SJCRH30 (cell line): ENCODE data around the gene CACNA1C. TPM values are rescaled to one million over a fixed set of nuclear protein-coding genes. Genes with fewer than 3 reads are reported as not detected.

Experiments
- DNase-seq, 2 experiments: peaks; one replicate each; pipeline ENCODE4 v3.0.0-alpha.2; 2015 to 2020
- H3K27ac ChIP-seq: fragments of 250-450 bp; sonication (Bioruptor Pico); 2 replicates; pipeline ENCODE4 v1.5.1; 2020; ENCODE audit warnings: mild to moderate bottlenecking, moderate library complexity
- H3K27me3 ChIP-seq: fragments of 250-450 bp; sonication (Bioruptor Pico); 2 replicates; pipeline ENCODE4 v1.5.1; 2020; ENCODE audit warnings: mild to moderate bottlenecking, moderate library complexity
- H3K36me3 ChIP-seq: fragments of 250-450 bp; sonication (Bioruptor Pico); 2 replicates; pipeline ENCODE4 v1.5.1; 2020; ENCODE audit warnings: mild to moderate bottlenecking, moderate library complexity
- H3K4me1 ChIP-seq: fragments of 250-450 bp; sonication (Bioruptor Pico); 2 replicates; pipeline ENCODE4 v1.5.1; 2020; ENCODE audit warnings: mild to moderate bottlenecking, moderate library complexity
- H3K4me3 ChIP-seq: fragments of 250-450 bp; sonication (Bioruptor Pico); 2 replicates; pipeline ENCODE4 v1.5.1; 2020; ENCODE audit warnings: mild to moderate bottlenecking, moderate library complexity
- H3K9me3 ChIP-seq: fragments of 250-450 bp; sonication (Bioruptor Pico); replicated peaks from 2 replicates; pipeline ENCODE4 v1.5.1; 2020; ENCODE audit warnings: mild to moderate bottlenecking, moderate library complexity
- total RNA-seq: library from RNA; depleted of rRNA; stranded (reverse); fragments of >200 nt; shearing (Covaris generic); gene quantifications from 2 replicates; pipeline ENCODE4 v1.2.3, GENCODE V29; 2014

The CACNA1C gene
- total RNA-seq, 1 experiment from 2014 or later: not detected

- Histone ChIP-seq H3K27me3 (peaks cover 36% of the 10 kb centered on the region), H3K27ac (no peak overlapping the region), H3K4me1 (no peaks in the 10 kb centered on the region), H3K4me3 (no peak overlapping the region), H3K9me3 (no peaks in the 10 kb centered on the region), H3K36me3 (no peaks in the 10 kb centered on the region)
- DNase-seq: no peak
Measured at GRCh38 chr12:2212971-2213869, 160.4 kb downstream of the CACNA1C start.

- H3K27ac ChIP-seq: no peak overlapping the region
- no peaks in the 10 kb centered on the region for H3K36me3 ChIP-seq
- no peak for DNase-seq
- peaks cover 27% of the 10 kb centered on the region for H3K27me3 ChIP-seq
- H3K9me3 ChIP-seq: no peaks in the 10 kb centered on the region
- H3K4me3 ChIP-seq: no peak overlapping the region
- no peaks in the 10 kb centered on the region for H3K4me1 ChIP-seq
Measured at GRCh38 chr12:2214411-2214810, 161.6 kb downstream of the CACNA1C start.

GRCh38 chr12:2215709-2216560 is 163.1 kb downstream of the CACNA1C start:
- no peak for DNase-seq
- no peaks in the 10 kb centered on the region for H3K9me3 ChIP-seq
- no peak overlapping the region for H3K4me3 ChIP-seq
- no peaks in the 10 kb centered on the region for H3K36me3 ChIP-seq
- H3K27me3 ChIP-seq: peaks cover 24% of the 10 kb centered on the region; the same call in 1 of the 2 replicates
- H3K4me1 ChIP-seq: no peaks in the 10 kb centered on the region
- no peak overlapping the region for H3K27ac ChIP-seq

GRCh38 chr12:2218706-2219105 is 165.9 kb downstream of the CACNA1C start:
- Histone ChIP-seq H3K4me3 (no peak overlapping the region), H3K9me3 (no peaks in the 10 kb centered on the region), H3K27ac (no peak overlapping the region), H3K4me1 (no peaks in the 10 kb centered on the region), H3K27me3 (peaks cover 28% of the 10 kb centered on the region; the same call in 1 of the 2 replicates), H3K36me3 (no peaks in the 10 kb centered on the region)
- DNase-seq: no peak

- H3K27ac ChIP-seq: no peak overlapping the region
- no peaks in the 10 kb centered on the region for H3K9me3 ChIP-seq
- no peak for DNase-seq
- no peaks in the 10 kb centered on the region for H3K4me1 ChIP-seq
- H3K36me3 ChIP-seq: no peaks in the 10 kb centered on the region
- H3K27me3 ChIP-seq: peaks cover 15% of the 10 kb centered on the region; the same call in 1 of the 2 replicates
- H3K4me3 ChIP-seq: no peak overlapping the region
Measured at GRCh38 chr12:2221030-2221621, 168.3 kb downstream of the CACNA1C start.

- H3K4me1 ChIP-seq: no peaks in the 10 kb centered on the region
- no peak for DNase-seq
- H3K9me3 ChIP-seq: no peaks in the 10 kb centered on the region
Measured at GRCh38 chr12:2222691-2223090, 169.9 kb downstream of the CACNA1C start.

GRCh38 chr12:2224961-2225360 is 172.2 kb downstream of the CACNA1C start:
- H3K4me3 ChIP-seq: no peak overlapping the region
- H3K27ac ChIP-seq: no peak overlapping the region
- no peaks in the 10 kb centered on the region for H3K36me3 ChIP-seq
- DNase-seq: no peak
- H3K27me3 ChIP-seq: peaks cover 22% of the 10 kb centered on the region
- no peaks in the 10 kb centered on the region for H3K4me1 ChIP-seq
- no peaks in the 10 kb centered on the region for H3K9me3 ChIP-seq

More at GRCh38 chr12:2222691-2223090, 169.9 kb downstream of the CACNA1C start:
- Histone ChIP-seq H3K4me3 (no peak overlapping the region), H3K36me3 (no peaks in the 10 kb centered on the region), H3K27ac (no peak overlapping the region), H3K27me3 (peaks cover 13% of the 10 kb centered on the region)

- Histone ChIP-seq H3K9me3 (no peaks in the 10 kb centered on the region), H3K4me3 (no peak overlapping the region), H3K36me3 (no peaks in the 10 kb centered on the region), H3K4me1 (no peaks in the 10 kb centered on the region), H3K27me3 (peaks cover 22% of the 10 kb centered on the region), H3K27ac (no peak overlapping the region)
- DNase-seq: no peak
Measured at GRCh38 chr12:2225696-2226095, 172.9 kb downstream of the CACNA1C start.

GRCh38 chr12:2226641-2227040 is 173.9 kb downstream of the CACNA1C start:
- Histone ChIP-seq H3K4me3 (no peak overlapping the region), H3K36me3 (no peaks in the 10 kb centered on the region), H3K27me3 (peaks cover 22% of the 10 kb centered on the region), H3K9me3 (no peaks in the 10 kb centered on the region), H3K27ac (no peak overlapping the region), H3K4me1 (no peaks in the 10 kb centered on the region)
- DNase-seq: no peak

GRCh38 chr12:2227360-2227759 is 174.6 kb downstream of the CACNA1C start:
- no peak for DNase-seq
- H3K4me3 ChIP-seq: no peak overlapping the region
- no peak overlapping the region for H3K27ac ChIP-seq

GRCh38 chr12:2228535-2228934 is 175.7 kb downstream of the CACNA1C start:
- H3K4me3 ChIP-seq: no peak overlapping the region
- no peak overlapping the region for H3K27ac ChIP-seq
- no peaks in the 10 kb centered on the region for H3K4me1 ChIP-seq
- no peak for DNase-seq
- H3K9me3 ChIP-seq: no peaks in the 10 kb centered on the region
- peaks cover 29% of the 10 kb centered on the region for H3K27me3 ChIP-seq
- no peaks in the 10 kb centered on the region for H3K36me3 ChIP-seq

More at GRCh38 chr12:2227360-2227759, 174.6 kb downstream of the CACNA1C start:
- no peaks in the 10 kb centered on the region for H3K36me3 ChIP-seq
- peaks cover 23% of the 10 kb centered on the region for H3K27me3 ChIP-seq
- H3K9me3 ChIP-seq: no peaks in the 10 kb centered on the region
- H3K4me1 ChIP-seq: no peaks in the 10 kb centered on the region

- H3K27ac ChIP-seq: no peak overlapping the region
- no peaks in the 10 kb centered on the region for H3K36me3 ChIP-seq
- no peaks in the 10 kb centered on the region for H3K9me3 ChIP-seq
- no peak for DNase-seq
- H3K27me3 ChIP-seq: peaks cover 26% of the 10 kb centered on the region
- no peak overlapping the region for H3K4me3 ChIP-seq
- H3K4me1 ChIP-seq: no peaks in the 10 kb centered on the region
Measured at GRCh38 chr12:2229661-2230539, 177.1 kb downstream of the CACNA1C start.

GRCh38 chr12:2231011-2231595 is 178.3 kb downstream of the CACNA1C start:
- no peaks in the 10 kb centered on the region for H3K4me1 ChIP-seq
- no peak overlapping the region for H3K27ac ChIP-seq
- no peaks in the 10 kb centered on the region for H3K36me3 ChIP-seq
- H3K4me3 ChIP-seq: no peak overlapping the region
- no peak for DNase-seq
- H3K27me3 ChIP-seq: peaks cover 26% of the 10 kb centered on the region
- H3K9me3 ChIP-seq: no peaks in the 10 kb centered on the region

- DNase-seq: no peak
- H3K4me3 ChIP-seq: no peak overlapping the region
Measured at GRCh38 chr12:2231956-2232355, 179.2 kb downstream of the CACNA1C start.

More at GRCh38 chr12:2231956-2232355, 179.2 kb downstream of the CACNA1C start:
- Histone ChIP-seq H3K9me3 (no peaks in the 10 kb centered on the region), H3K27ac (no peak overlapping the region), H3K4me1 (no peaks in the 10 kb centered on the region), H3K36me3 (no peaks in the 10 kb centered on the region), H3K27me3 (peaks cover 21% of the 10 kb centered on the region; the same call in 1 of the 2 replicates)
